ENCODE results near the gene TIMELESS.
"Not testable (repeated sequence)": the region's sequence is repeated elsewhere in the genome, so short reads cannot be mapped to it uniquely, and the experiment has no call there.

TIMELESS gene

GRCh38 chr12:56449622-56449984 is 377 bp upstream of the TIMELESS start:
- H3K9me3 Mint-ChIP-seq: no peaks in the 10 kb centered on the region
- peaks cover 23% of the 10 kb centered on the region for H3K4me1 Mint-ChIP-seq
- peak overlapping the region; percentile 83 for H3K27ac Mint-ChIP-seq
- peaks cover 14% of the 10 kb centered on the region for H3K27me3 Mint-ChIP-seq
- peak overlapping the region; percentile 84 for H3K4me3 Mint-ChIP-seq
- CTCF ChIA-PET: interaction anchor here (1.4 to 2.3 kb wide), 4 partner anchors 12 to 90 kb away, joined by 4 to 11 read pairs (median 8); partner anchors contain the start of gene STAT2
- H3K36me3 Mint-ChIP-seq: peaks cover 6% of the 10 kb centered on the region
- no peak for DNase-seq

GRCh38 chr12:56443208-56443607 is 6.0 kb downstream of the TIMELESS start:
- DNase-seq, H3K27ac Mint-ChIP-seq, H3K4me3 Mint-ChIP-seq, CTCF ChIA-PET, H3K9me3 Mint-ChIP-seq, H3K27me3 Mint-ChIP-seq: not testable (repeated sequence)
- peaks cover 32% of the 10 kb centered on the region for H3K36me3 Mint-ChIP-seq
- H3K4me1 Mint-ChIP-seq: peaks cover 26% of the 10 kb centered on the region

- H3K36me3 Mint-ChIP-seq: peaks cover 17% of the 10 kb centered on the region
- CTCF ChIA-PET: interaction anchor here (1.2 kb wide), 1 partner anchor 25 kb away, joined by 3 read pairs; no protein-coding TSS in a partner anchor
- DNase-seq: no peak
These were observed 11.6 kb downstream of the TIMELESS start for GRCh38 chr12:56437430-56438176.

GRCh38 chr12:56434828-56435227 is 14.4 kb downstream of the TIMELESS start:
- Mint-ChIP-seq H3K36me3 (peaks cover 25% of the 10 kb centered on the region), H3K9me3 (no peaks in the 10 kb centered on the region), H3K27me3 (no peaks in the 10 kb centered on the region), H3K4me3 (no peak overlapping the region), H3K27ac (no peak overlapping the region), H3K4me1 (peaks cover 2% of the 10 kb centered on the region)
- CTCF ChIA-PET: interaction anchor here (0.7 kb wide), 1 partner anchor 167 kb away, joined by 3 read pairs; no protein-coding TSS in a partner anchor
- no peak for DNase-seq

More at GRCh38 chr12:56437430-56438176, 11.6 kb downstream of the TIMELESS start:
- no peak overlapping the region for H3K4me3 Mint-ChIP-seq
- H3K9me3 Mint-ChIP-seq: no peaks in the 10 kb centered on the region
- H3K27ac Mint-ChIP-seq: peak overlapping the region; percentile 29
- no peaks in the 10 kb centered on the region for H3K27me3 Mint-ChIP-seq
- peaks cover 9% of the 10 kb centered on the region for H3K4me1 Mint-ChIP-seq

GRCh38 chr12:56431850-56432249 is 17.4 kb downstream of the TIMELESS start:
- DNase-seq: no peak
- Mint-ChIP-seq H3K4me3 (no peak overlapping the region), H3K36me3 (peaks cover 32% of the 10 kb centered on the region), H3K27ac (no peak overlapping the region), H3K27me3 (no peaks in the 10 kb centered on the region), H3K4me1 (no peaks in the 10 kb centered on the region), H3K9me3 (no peaks in the 10 kb centered on the region)
- CTCF ChIA-PET: no interaction called here

GRCh38 chr12:56431288-56431687 is 17.9 kb downstream of the TIMELESS start:
- H3K27me3 Mint-ChIP-seq: no peaks in the 10 kb centered on the region
- peaks cover 32% of the 10 kb centered on the region for H3K36me3 Mint-ChIP-seq
- H3K4me1 Mint-ChIP-seq: no peaks in the 10 kb centered on the region
- CTCF ChIA-PET: no interaction called here
- no peak for DNase-seq
- H3K9me3 Mint-ChIP-seq: no peaks in the 10 kb centered on the region
- no peak overlapping the region for H3K4me3 Mint-ChIP-seq
- H3K27ac Mint-ChIP-seq: no peak overlapping the region

- no peak overlapping the region for H3K27ac Mint-ChIP-seq
- H3K27me3 Mint-ChIP-seq: no peaks in the 10 kb centered on the region
- H3K4me3 Mint-ChIP-seq: no peak overlapping the region
- peaks cover 11% of the 10 kb centered on the region for H3K4me1 Mint-ChIP-seq
- H3K36me3 Mint-ChIP-seq: peaks cover 48% of the 10 kb centered on the region
- no peak for DNase-seq
- no peaks in the 10 kb centered on the region for H3K9me3 Mint-ChIP-seq
- CTCF ChIA-PET: interaction anchor here (1.0 to 2.0 kb wide), 3 partner anchors 16 to 66 kb away, joined by 3 to 5 read pairs (median 3); partner anchors contain the start of gene STAT2
These were observed 23.2 kb downstream of the TIMELESS start for GRCh38 chr12:56425940-56426438.

GRCh38 chr12:56425193-56425592 is 24.0 kb downstream of the TIMELESS start:
- Mint-ChIP-seq H3K27ac (peak overlapping the region; percentile 0), H3K4me3 (no peak overlapping the region), H3K4me1 (peaks cover 11% of the 10 kb centered on the region), H3K36me3 (peaks cover 49% of the 10 kb centered on the region), H3K27me3 (no peaks in the 10 kb centered on the region), H3K9me3 (no peaks in the 10 kb centered on the region)
- no peak for DNase-seq
- CTCF ChIA-PET: interaction anchor here (1.1 to 2.0 kb wide), 4 partner anchors 17 to 49 kb away, joined by 3 to 5 read pairs (median 3); no protein-coding TSS in a partner anchor

- Mint-ChIP-seq H3K36me3 (peaks cover 61% of the 10 kb centered on the region), H3K27ac (no peak overlapping the region)
- DNase-seq: no peak
These were observed 28.8 kb downstream of the TIMELESS start for GRCh38 chr12:56420411-56420810.

GRCh38 chr12:56417739-56418138 is 31.5 kb downstream of the TIMELESS start:
- Mint-ChIP-seq H3K9me3 (no peaks in the 10 kb centered on the region), H3K36me3 (peaks cover 49% of the 10 kb centered on the region), H3K4me1 (no peaks in the 10 kb centered on the region), H3K4me3 (no peak overlapping the region), H3K27ac (no peak overlapping the region), H3K27me3 (no peaks in the 10 kb centered on the region)
- DNase-seq: no peak
- CTCF ChIA-PET: interaction anchor here (0.7 kb wide), 1 partner anchor 12 kb away, joined by 3 read pairs; no protein-coding TSS in a partner anchor

More at GRCh38 chr12:56420411-56420810, 28.8 kb downstream of the TIMELESS start:
- no peaks in the 10 kb centered on the region for H3K9me3 Mint-ChIP-seq
- H3K4me1 Mint-ChIP-seq: peaks cover 9% of the 10 kb centered on the region
- CTCF ChIA-PET: no interaction called here
- H3K4me3 Mint-ChIP-seq: no peak overlapping the region
- H3K27me3 Mint-ChIP-seq: no peaks in the 10 kb centered on the region

GRCh38 chr12:56414401-56414800 is 34.8 kb downstream of the TIMELESS start:
- no peaks in the 10 kb centered on the region for H3K4me1 Mint-ChIP-seq
- no peak for DNase-seq
- no peak overlapping the region for H3K4me3 Mint-ChIP-seq
- H3K27ac Mint-ChIP-seq: no peak overlapping the region
- H3K9me3 Mint-ChIP-seq: no peaks in the 10 kb centered on the region
- CTCF ChIA-PET: interaction anchor here (0.6 kb wide), 1 partner anchor 220 kb away, joined by 3 read pairs; no protein-coding TSS in a partner anchor
- H3K36me3 Mint-ChIP-seq: peaks cover 29% of the 10 kb centered on the region
- no peaks in the 10 kb centered on the region for H3K27me3 Mint-ChIP-seq

GRCh38 chr12:56413392-56413791 is 35.8 kb downstream of the TIMELESS start:
- H3K36me3 Mint-ChIP-seq: peaks cover 24% of the 10 kb centered on the region
- DNase-seq: no peak
- H3K4me1 Mint-ChIP-seq: no peaks in the 10 kb centered on the region
- no peaks in the 10 kb centered on the region for H3K9me3 Mint-ChIP-seq
- no peak overlapping the region for H3K4me3 Mint-ChIP-seq
- H3K27me3 Mint-ChIP-seq: no peaks in the 10 kb centered on the region
- H3K27ac Mint-ChIP-seq: no peak overlapping the region
- CTCF ChIA-PET: no interaction called here

- CTCF ChIA-PET: no interaction called here
- H3K27ac Mint-ChIP-seq: no peak overlapping the region
- no peak for DNase-seq
- no peaks in the 10 kb centered on the region for H3K4me1 Mint-ChIP-seq
- H3K9me3 Mint-ChIP-seq: no peaks in the 10 kb centered on the region
- no peak overlapping the region for H3K4me3 Mint-ChIP-seq
- H3K36me3 Mint-ChIP-seq: peaks cover 12% of the 10 kb centered on the region
- H3K27me3 Mint-ChIP-seq: no peaks in the 10 kb centered on the region
These were observed 37.2 kb downstream of the TIMELESS start for GRCh38 chr12:56411781-56412639.

GRCh38 chr12:56410768-56411167 is 38.5 kb downstream of the TIMELESS start:
- Mint-ChIP-seq H3K36me3 (peaks cover 3% of the 10 kb centered on the region), H3K27ac (no peak overlapping the region), H3K4me1 (no peaks in the 10 kb centered on the region), H3K27me3 (no peaks in the 10 kb centered on the region), H3K9me3 (no peaks in the 10 kb centered on the region), H3K4me3 (no peak overlapping the region)
- CTCF ChIA-PET: no interaction called here
- no peak for DNase-seq

Data from activated naive CD4-positive, alpha-beta T cell treated with anti-CD3 and anti-CD28 coated beads, Interleukin-2, amount 10 ng/mL, durations not matched to agents 7 days and 5 days (primary cell).